Measurements from ENCODE around the gene MEG3. TPM values are rescaled to one million over a fixed set of nuclear protein-coding genes. Genes with fewer than 3 reads are reported as not detected.

The MEG3 gene
- polyA plus RNA-seq, 1 donor from 2014 or later: not detected

- Histone ChIP-seq H3K27ac (ENCODE audit: low read length) (no peak overlapping the region), H3K4me3 (ENCODE audit: low read length) (no peak overlapping the region), H3K4me2 (ENCODE audit: low read length) (no peak overlapping the region), H3K27me3 (ENCODE audit: insufficient read depth, low read depth, low read length) (no peaks in the 10 kb centered on the region), H3K9ac (ENCODE audit: low read length) (no peak overlapping the region), H3F3A (ENCODE audit: insufficient read depth, low read length, poor library complexity, severe bottlenecking) (no peaks in the 10 kb centered on the region), H4K20me1 (ENCODE audit: insufficient read depth) (no peaks in the 10 kb centered on the region), H3K79me2 (replicated peaks; ENCODE audit: insufficient read depth, low read length) (no peaks in the 10 kb centered on the region), H3K9me3 (ENCODE audit: low read length) (no peaks in the 10 kb centered on the region), H2AFZ (ENCODE audit: low read depth, low read length) (no peak overlapping the region), H3K9me2 (ENCODE audit: insufficient read depth, low read length) (no peaks in the 10 kb centered on the region), H3K36me3 (ENCODE audit: insufficient read depth, low read length) (no peaks in the 10 kb centered on the region)
- no peak for TF ChIP-seq RAD21 (conservative IDR thresholded peaks at IDR 0.05)
- TF ChIP-seq MXI1 (conservative IDR thresholded peaks at IDR 0.05; ENCODE audit: poor library complexity, severe bottlenecking): no peak
- TF ChIP-seq, protein P1, sequence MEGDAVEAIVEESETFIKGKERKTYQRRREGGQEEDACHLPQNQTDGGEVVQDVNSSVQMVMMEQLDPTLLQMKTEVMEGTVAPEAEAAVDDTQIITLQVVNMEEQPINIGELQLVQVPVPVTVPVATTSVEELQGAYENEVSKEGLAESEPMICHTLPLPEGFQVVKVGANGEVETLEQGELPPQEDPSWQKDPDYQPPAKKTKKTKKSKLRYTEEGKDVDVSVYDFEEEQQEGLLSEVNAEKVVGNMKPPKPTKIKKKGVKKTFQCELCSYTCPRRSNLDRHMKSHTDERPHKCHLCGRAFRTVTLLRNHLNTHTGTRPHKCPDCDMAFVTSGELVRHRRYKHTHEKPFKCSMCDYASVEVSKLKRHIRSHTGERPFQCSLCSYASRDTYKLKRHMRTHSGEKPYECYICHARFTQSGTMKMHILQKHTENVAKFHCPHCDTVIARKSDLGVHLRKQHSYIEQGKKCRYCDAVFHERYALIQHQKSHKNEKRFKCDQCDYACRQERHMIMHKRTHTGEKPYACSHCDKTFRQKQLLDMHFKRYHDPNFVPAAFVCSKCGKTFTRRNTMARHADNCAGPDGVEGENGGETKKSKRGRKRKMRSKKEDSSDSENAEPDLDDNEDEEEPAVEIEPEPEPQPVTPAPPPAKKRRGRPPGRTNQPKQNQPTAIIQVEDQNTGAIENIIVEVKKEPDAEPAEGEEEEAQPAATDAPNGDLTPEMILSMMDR (IDR thresholded peaks at IDR 0.05; ENCODE audit: poor library complexity, severe bottlenecking): no peak
- no peak for TF ChIP-seq TAF1 (IDR thresholded peaks at IDR 0.05; ENCODE audit: low read depth)
- no peak for TF ChIP-seq EZH2 (IDR thresholded peaks at IDR 0.05; ENCODE audit: borderline replicate concordance, insufficient read depth, low read length, poor library complexity, severe bottlenecking)
- no peak for TF ChIP-seq SMC3 (conservative IDR thresholded peaks at IDR 0.05; ENCODE audit: poor library complexity)
- no peak for TF ChIP-seq POLR2AphosphoS5 (IDR thresholded peaks at IDR 0.05)
- TF ChIP-seq REST (IDR thresholded peaks at IDR 0.05; ENCODE audit: borderline replicate concordance): no peak
- TF ChIP-seq EP300 (conservative IDR thresholded peaks at IDR 0.05; ENCODE audit: poor library complexity, severe bottlenecking): no peak
These were observed 47.2 kb downstream of the MEG3 start for GRCh38 chr14:100873096-100873482.

DNA sequence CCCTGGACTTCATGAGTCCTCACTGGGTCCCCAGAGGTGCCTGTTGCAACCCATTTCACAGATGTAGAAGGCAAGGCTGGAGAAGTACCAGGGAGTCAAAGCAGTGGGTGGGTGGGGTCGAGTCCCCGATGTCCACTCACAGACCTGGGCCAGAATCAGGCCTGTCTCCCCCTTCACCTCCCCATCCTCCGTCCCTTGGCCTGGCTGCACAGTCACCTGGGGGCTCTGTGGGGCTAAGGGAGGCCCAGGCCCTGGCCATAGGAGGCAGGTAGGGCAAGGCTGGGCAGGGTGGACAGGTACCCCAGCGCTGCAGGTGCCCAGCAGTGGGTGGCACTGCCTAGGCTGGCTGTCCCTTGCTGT, 48.1 kb downstream of the MEG3 start:
- Histone ChIP-seq H3K4me3 (ENCODE audit: low read length) (no peak overlapping the region), H3K9ac (ENCODE audit: low read length) (no peak overlapping the region), H3K36me3 (ENCODE audit: insufficient read depth, low read length) (no peaks in the 10 kb centered on the region), H4K20me1 (ENCODE audit: insufficient read depth) (no peaks in the 10 kb centered on the region), H3K27me3 (ENCODE audit: insufficient read depth, low read depth, low read length) (no peaks in the 10 kb centered on the region), H3K4me2 (ENCODE audit: low read length) (no peak overlapping the region), H2AFZ (ENCODE audit: low read depth, low read length) (no peak overlapping the region), H3F3A (ENCODE audit: insufficient read depth, low read length, poor library complexity, severe bottlenecking) (no peaks in the 10 kb centered on the region), H3K79me2 (replicated peaks; ENCODE audit: insufficient read depth, low read length) (no peaks in the 10 kb centered on the region), H3K9me3 (ENCODE audit: low read length) (no peaks in the 10 kb centered on the region), H3K9me2 (ENCODE audit: insufficient read depth, low read length) (no peaks in the 10 kb centered on the region), H3K27ac (ENCODE audit: low read length) (no peak overlapping the region)
- TF ChIP-seq POLR2AphosphoS5 (IDR thresholded peaks at IDR 0.05) (no peak), EZH2 (IDR thresholded peaks at IDR 0.05; ENCODE audit: borderline replicate concordance, insufficient read depth, low read length, poor library complexity, severe bottlenecking) (no peak), REST (IDR thresholded peaks at IDR 0.05; ENCODE audit: borderline replicate concordance) (no peak), MXI1 (conservative IDR thresholded peaks at IDR 0.05; ENCODE audit: poor library complexity, severe bottlenecking) (no peak)
- TF ChIP-seq, protein P1 (IDR thresholded peaks at IDR 0.05; ENCODE audit: poor library complexity, severe bottlenecking): no peak

All from neural cell (in vitro differentiated cells).